HepG2 (cell line): ENCODE results near the gene MICOS13. TPM values are rescaled to one million over a fixed set of nuclear protein-coding genes. Genes with fewer than 3 reads are reported as not detected.

Experiments used
- ATAC-seq: fragments of 200-7000 bp; cut with Tn5 transposase; 3 replicates; pipeline ENCODE4 v1.9.1; 2020; ENCODE audit warnings: mild to moderate bottlenecking, moderate library complexity
- BruUV-seq: library from RNA; stranded (reverse); fragments of 400-500 nt; replicated peaks from 2 replicates; lab custom pipeline; 2021; lab: Mats Ljungman, UMichigan
- CTCF ChIA-PET: fragments of 300-600 bp; formaldehyde crosslinking; extraction: SDS; loops from one replicate; lab custom pipeline; 2021; ENCODE audit warnings: low total read pairs, inconsistent platforms, low intra/inter-chr PET ratio; lab: Yijun Ruan, JAX
- POLR2A ChIA-PET: fragments of 350-600 bp; sonication (Branson Sonifier 250); formaldehyde crosslinking; loops from one replicate; lab custom pipeline; 2020; ENCODE audit warnings: antibody characterized with exemption, inconsistent platforms; lab: Yijun Ruan, JAX
- DNase-seq: peaks from one replicate; pipeline ENCODE4 v3.0.0-alpha.2; 2015; ENCODE audit warnings: low spot score
- FAIRE-seq: peaks from 3 replicates; lab custom pipeline; 2011; peaks lifted over from hg19 to GRCh38; lab: Jason Lieb, UNC
- H2AFZ ChIP-seq: one replicate; pipeline ENCODE4 v1.6.1; 2011; ENCODE audit warnings: low read length, inconsistent platforms
- H3K27ac ChIP-seq: fragments of 300-600 bp; 3 replicates; pipeline ENCODE4 v1.8.0; 2011; ENCODE audit warnings: mixed run types, mild to moderate bottlenecking, mixed read lengths, low read length, inconsistent platforms; ENCODE audit not compliant: insufficient read depth; ENCODE audit errors: extremely low read length
- H3K27me3 ChIP-seq, 2 experiments: fragments of 200-600 bp in 1 of 2; 2 replicates in 1 of 2; 3 replicates in 1 of 2; pipeline versions ENCODE4 v1.6.0 to v1.8.0; 2011; ENCODE audit warnings: low read length in 2 of 2, mild to moderate bottlenecking in 2 of 2, moderate library complexity in 2 of 2, inconsistent platforms in 1 of 2; ENCODE audit not compliant: insufficient read depth in 2 of 2, control insufficient read depth in 1 of 2
- H3K36me3 ChIP-seq, 2 experiments: fragments of 200-600 bp in 1 of 2; replicated peaks in 1 of 2; 2 replicates in 1 of 2; 3 replicates in 1 of 2; pipeline versions ENCODE4 v1.5.1 to v1.8.0; 2011; ENCODE audit warnings: low read length in 2 of 2, inconsistent platforms in 1 of 2; ENCODE audit not compliant: insufficient read depth in 2 of 2, control insufficient read depth in 1 of 2
- H3K4me1 ChIP-seq: 2 replicates; pipeline ENCODE4 v1.5.1; 2012; ENCODE audit warnings: low read length, inconsistent platforms; ENCODE audit not compliant: insufficient read depth
- H3K4me2 ChIP-seq: 2 replicates; pipeline ENCODE4 v1.6.0; 2011; ENCODE audit warnings: low read depth, low read length, inconsistent platforms
- H3K4me3 ChIP-seq, 3 experiments: fragments of 200-600 bp in 1 of 3; sonication (generic), shearing (Covaris generic) in 1 of 3; replicated peaks in 1 of 3; 2 replicates each; pipeline ENCODE4 v1.5.1; 2011 to 2016; ENCODE audit warnings: low read length in 3 of 3, inconsistent platforms in 2 of 3, low read depth in 2 of 3, mild to moderate bottlenecking in 2 of 3, control low read depth in 1 of 3, mixed read lengths in 1 of 3; ENCODE audit not compliant: insufficient read depth in 1 of 3
- H3K79me2 ChIP-seq: one replicate; pipeline ENCODE4 v1.6.1; 2011; ENCODE audit warnings: low read length, inconsistent platforms; ENCODE audit not compliant: insufficient read depth
- H3K9ac ChIP-seq: 2 replicates; pipeline ENCODE4 v1.6.0; 2011; ENCODE audit warnings: mild to moderate bottlenecking, low read depth, low read length, inconsistent platforms; ENCODE audit not compliant: insufficient read depth
- H3K9me3 ChIP-seq: 2 replicates; pipeline ENCODE4 v1.5.1; 2012; ENCODE audit warnings: mild to moderate bottlenecking, low read length
- H4K20me1 ChIP-seq: 2 replicates; pipeline ENCODE4 v1.6.0; 2011; ENCODE audit warnings: inconsistent platforms, mild to moderate bottlenecking, low read length, moderate library complexity; ENCODE audit not compliant: insufficient read depth
- ERF ChIP-seq: IDR thresholded peaks from 2 replicates; pipeline ENCODE4 v1.6.1; 2018; ENCODE audit warnings: missing biosample characterization, missing genetic modification reagents
- HNRNPH1 ChIP-seq: fragments of 200-400 bp; formaldehyde crosslinking; optimal IDR thresholded peaks from 2 replicates; pipeline ENCODE3; 2017; ENCODE audit warnings: mild to moderate bottlenecking, low read depth, low read length
- RBM22 ChIP-seq: fragments of 200-400 bp; formaldehyde crosslinking; optimal IDR thresholded peaks from 2 replicates; pipeline ENCODE3; 2017; ENCODE audit warnings: mild to moderate bottlenecking, low read length, moderate library complexity
- SP5 ChIP-seq: IDR thresholded peaks from 2 replicates; pipeline ENCODE4 v1.6.1; 2016; ENCODE audit warnings: low read depth, borderline replicate concordance
- WGBS: methylation state at CpG from one replicate; pipeline ENCODE4 v1.1.6; 2017; ENCODE audit warnings: low lambda C conversion rate; 5-methylcytosine and 5-hydroxymethylcytosine counted together
- in situ Hi-C: cut with HindIII; loops from 2 replicates; pipeline ENCODE4 v1.10.0; 2017; ENCODE audit warnings: low pct_unique_long_range_greater_than_20kb; ENCODE audit not compliant: extremely low pct_ligation_motif_present
- intact Hi-C: fragments of 100-400 bp; cut with micrococcal nuclease; formaldehyde crosslinking; loops from one replicate; pipeline ENCODE4 v1.10.0; 2022; ENCODE audit not compliant: unreplicated experiment
- polyA plus RNA-seq, 8 experiments: library from polyadenylated mRNA; depleted of rRNA in 3 of 8; stranded (reverse) in 7 of 8; unstranded in 1 of 8; fragments of >200 nt; fragmentation: Illumina TruSeq in 4 of 8; extraction: Trizol in 4 of 8; gene quantifications; 2 replicates each; pipeline versions ENCODE4 v1.2.1 to v1.2.3, GENCODE V29; 2011 to 2016; ENCODE audit warnings: low read depth in 4 of 8, missing spikeins in 1 of 8, mixed read lengths in 1 of 8; ENCODE audit not compliant: insufficient read depth in 1 of 8
- total RNA-seq, 5 experiments: library from RNA; depleted of rRNA; stranded (reverse); fragments of >200 nt; fragmentation: Illumina TruSeq; extraction: Trizol; gene quantifications; 2 replicates each; pipeline ENCODE4 v1.2.3, GENCODE V29; 2016; ENCODE audit warnings: low read depth in 1 of 5

Gene MICOS13
- total and polyA plus RNA-seq, 2 of the 13 experiments (the other 11 are each of a cell fraction or from before 2014, with no cell fraction given) = 28.8 to 35.4 TPM

DNA sequence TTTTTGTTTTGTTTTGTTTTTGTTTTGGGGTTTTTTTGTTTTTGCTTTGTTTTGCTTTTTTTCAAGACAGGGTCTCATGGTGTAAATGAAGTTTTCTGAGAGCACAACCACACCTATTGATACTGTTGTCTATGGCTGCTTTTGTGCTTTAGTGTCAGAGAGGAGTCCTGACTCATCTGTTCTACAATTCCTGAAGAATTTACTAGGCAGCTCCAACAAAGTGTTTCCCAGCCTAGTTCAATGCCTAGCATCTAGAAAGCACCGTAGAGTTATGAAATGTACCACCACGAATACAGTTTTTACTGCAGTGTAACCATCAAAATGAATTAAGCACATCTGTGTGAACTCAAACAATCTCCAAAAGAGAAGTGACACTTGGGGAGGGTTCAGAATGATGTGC lies 36.3 kb downstream of the MICOS13 start:
- H3K36me3 ChIP-seq = peaks cover 39 to 84% of the 10 kb centered on the region in 2 experiments
- FAIRE-seq = no peak
- TF ChIP-seq RBM22 (peak; percentile 34), HNRNPH1 (no peak)
- no peak overlapping the region for H2AFZ ChIP-seq
- H3K4me3 ChIP-seq = no peak overlapping the region
- peaks cover 23% of the 10 kb centered on the region for H3K4me1 ChIP-seq
- H4K20me1 ChIP-seq = peaks cover 43% of the 10 kb centered on the region
- ChIA-PET CTCF (interaction anchor here (0.6 kb wide), 1 partner anchor 96 kb away, joined by 3 read pairs; no protein-coding TSS in a partner anchor), POLR2A (no interaction called here)
- H3K9me3 ChIP-seq = no peaks in the 10 kb centered on the region
- in situ Hi-C loops (no loop called here), intact Hi-C loops (no loop called here)
- H3K9ac ChIP-seq = no peak overlapping the region
- ATAC-seq = no peak
- WGBS = 90% methylated on average over 2 of the region's 2 CpGs
- no peak for DNase-seq
- H3K27me3 ChIP-seq = no peaks in the 10 kb centered on the region
- H3K4me2 ChIP-seq = no peak overlapping the region
- H3K27ac ChIP-seq = no peak overlapping the region
- no TSS peak for BruUV-seq
- peaks cover 57% of the 10 kb centered on the region for H3K79me2 ChIP-seq

DNA sequence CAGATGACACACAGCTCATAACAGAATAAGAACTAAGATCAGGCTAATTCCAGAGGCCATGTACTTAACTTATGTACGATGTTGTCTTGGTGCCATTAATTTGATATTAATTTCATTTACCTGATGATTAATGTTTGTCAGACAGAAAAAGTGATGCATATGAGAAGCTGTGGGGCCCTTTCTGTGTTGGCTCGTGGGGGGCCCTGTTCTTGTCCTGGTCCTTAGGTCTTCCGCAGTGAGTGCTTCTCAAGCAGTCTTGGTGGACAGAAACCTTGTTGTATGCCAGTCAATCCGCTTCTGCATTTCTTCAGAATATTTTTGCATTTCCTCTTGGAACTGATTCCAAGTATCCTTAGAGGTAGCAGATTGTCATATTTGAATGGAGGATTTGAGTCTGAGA lies 37.3 kb downstream of the MICOS13 start:
- Histone ChIP-seq H2AFZ (no peak overlapping the region), H3K9ac (no peak overlapping the region), H3K79me2 (peaks cover 67% of the 10 kb centered on the region), H4K20me1 (peaks cover 46% of the 10 kb centered on the region), H3K4me3 (no peak overlapping the region), H3K4me1 (peaks cover 23% of the 10 kb centered on the region), H3K4me2 (no peak overlapping the region), H3K27me3 (no peaks in the 10 kb centered on the region), H3K36me3 (peaks cover 39 to 82% of the 10 kb centered on the region in 2 experiments), H3K27ac (no peak overlapping the region), H3K9me3 (no peaks in the 10 kb centered on the region)
- no peak for DNase-seq
- no peak for ATAC-seq
- ChIA-PET POLR2A (interaction anchor here (2.5 kb wide), 1 partner anchor 20 kb away, joined by 13 read pairs; the partner anchor contains the start of genes SAFB and SAFB2), CTCF (interaction anchor here (0.6 kb wide), 1 partner anchor 96 kb away, joined by 3 read pairs; no protein-coding TSS in a partner anchor)
- TF ChIP-seq RBM22 (peak; percentile 20), ERF (CRISPR knock-in tag) (no peak), SP5 (CRISPR knock-in tag) (no peak)
- 95% methylated on average over 4 of the region's 4 CpGs for WGBS
- in situ Hi-C loops = no loop called here
- intact Hi-C loops = no loop called here
- BruUV-seq = no TSS peak
- FAIRE-seq = no peak
